OCI-LY3 (cell line): Measurements from ENCODE around the gene MAMDC2.

Source experiments
- CTCF ChIP-seq: fragments of 200-600, 300-600 bp; sonication (generic); IDR thresholded peaks from 2 replicates; pipeline ENCODE4 v1.5.1; 2014; ENCODE audit warnings: antibody characterized with exemption, low read length, low read depth
- EZH2phosphoT487 ChIP-seq: fragments of 200-600 bp; shearing (Covaris generic); IDR thresholded peaks from 2 replicates; pipeline ENCODE4 v1.6.1; 2018; ENCODE audit warnings: antibody characterized with exemption, mixed run types, low read depth

- TF ChIP-seq CTCF (no peak), EZH2phosphoT487 (no peak)
These were observed at the start of gene MAMDC2 for GRCh38 chr9:70043689-70044489.
